ENCODE measurements around the gene CHCHD3.
A peak's percentile ranks its signal among the peaks of the same experiment; 100 is the strongest.

Gene CHCHD3

GRCh38 chr7:133051066-133051465 is 30.8 kb downstream of the CHCHD3 start:
- no peak overlapping the region for H3K4me3 ChIP-seq (ENCODE audit: low read depth, low read length)
- peak; percentile 73 for DNase-seq (ENCODE audit: low read depth)
- peak; percentile 57 for TF ChIP-seq CTCF (conservative IDR thresholded peaks at IDR 0.05; ENCODE audit: low read depth, low read length)

GRCh38 chr7:133050200-133050995 is 31.5 kb downstream of the CHCHD3 start:
- DNase-seq (ENCODE audit: low read depth), result no peak
- TF ChIP-seq CTCF (conservative IDR thresholded peaks at IDR 0.05; ENCODE audit: low read depth, low read length), result no peak
- H3K4me3 ChIP-seq (ENCODE audit: low read depth, low read length), result no peak overlapping the region

- no peak for TF ChIP-seq CTCF (conservative IDR thresholded peaks at IDR 0.05; ENCODE audit: low read depth, low read length)
- no peak overlapping the region for H3K4me3 ChIP-seq (ENCODE audit: low read depth, low read length)
- peak; percentile 19 for DNase-seq (ENCODE audit: low read depth)
Measured at GRCh38 chr7:133048589-133048988, 33.3 kb downstream of the CHCHD3 start.

- DNase-seq (ENCODE audit: low read depth), result peak; percentile 51
- H3K4me3 ChIP-seq (ENCODE audit: low read depth, low read length), result no peak overlapping the region
- no peak for TF ChIP-seq CTCF (conservative IDR thresholded peaks at IDR 0.05; ENCODE audit: low read depth, low read length)
Measured at GRCh38 chr7:133047321-133047720, 34.6 kb downstream of the CHCHD3 start.

- peak; percentile 39 for DNase-seq (ENCODE audit: low read depth)
- TF ChIP-seq CTCF (conservative IDR thresholded peaks at IDR 0.05; ENCODE audit: low read depth, low read length), result no peak
- H3K4me3 ChIP-seq (ENCODE audit: low read depth, low read length), result no peak overlapping the region
Measured at GRCh38 chr7:133044722-133045473, 37.0 kb downstream of the CHCHD3 start.

GRCh38 chr7:133040674-133041073 is 41.2 kb downstream of the CHCHD3 start:
- TF ChIP-seq CTCF (conservative IDR thresholded peaks at IDR 0.05; ENCODE audit: low read depth, low read length), result no peak
- DNase-seq (ENCODE audit: low read depth), result no peak

More at GRCh38 chr7:133040674-133041073, 41.2 kb downstream of the CHCHD3 start:
- H3K4me3 ChIP-seq (ENCODE audit: low read depth, low read length), result no peak overlapping the region
